ENCODE measurements around the gene SLC51B. TPM values are rescaled to one million over a fixed set of nuclear protein-coding genes. Genes with fewer than 3 reads are reported as not detected.

Gene SLC51B
- total and polyA plus RNA-seq, 2 of the 4 experiments (the other 2 are of a cell fraction) = not detected

GRCh38 chr15:65020419-65020818 is 24.8 kb upstream of the SLC51B start:
- H2BK15ac ChIP-seq (ENCODE audit: low read depth, low read length) = no peak overlapping the region
- no peaks in the 10 kb centered on the region for H4K20me1 ChIP-seq (ENCODE audit: insufficient read depth, low read length)
- H3K9ac ChIP-seq (ENCODE audit: low read depth, low read length) = no peak overlapping the region
- H3K36me3 ChIP-seq (ENCODE audit: control insufficient read depth, insufficient read depth, low read length) = peaks cover 23% of the 10 kb centered on the region
- dilution Hi-C loops (cut with HindIII; ENCODE audit: low sequenced_read_pairs, unreplicated experiment) (no loop called here), intact Hi-C loops (cut with micrococcal nuclease) (no loop called here), in situ Hi-C loops (cut with MboI; ENCODE audit: low sequenced_read_pairs) (no loop called here)
- WGBS, 2 experiments (ENCODE audit: extremely low coverage in 2 of 2, insufficient read length in 1 of 2) = no CpG with 5 or more reads among the region's 1 CpG
- H3K14ac ChIP-seq (replicated peaks; ENCODE audit: low read depth, low read length) = no peak overlapping the region
- CTCF ChIA-PET = interaction anchor here (0.6 to 0.9 kb wide), 2 partner anchors 73 to 81 kb away, joined by 3 read pairs; no protein-coding TSS in a partner anchor
- no peaks in the 10 kb centered on the region for H3K4me1 ChIP-seq (ENCODE audit: control insufficient read depth, insufficient read depth, low read length)
- ATAC-seq (ENCODE audit: low read depth) = no peak
- H2BK20ac ChIP-seq (ENCODE audit: low read depth, low read length) = no peak overlapping the region
- H4K5ac ChIP-seq (ENCODE audit: low read depth, low read length) = no peak overlapping the region
- H2BK120ac ChIP-seq (ENCODE audit: low read depth, low read length) = no peak overlapping the region
- no peak overlapping the region for H2AK5ac ChIP-seq (ENCODE audit: low read depth, low read length)
- no peaks in the 10 kb centered on the region; a peak in 1 of 4 replicates for H3K79me1 ChIP-seq (ENCODE audit: low read depth in 1 of 2, low read length in 2 of 2)
- H2BK5ac ChIP-seq (ENCODE audit: low read depth, low read length, poor library complexity, severe bottlenecking) = no peak overlapping the region
- H3K56ac ChIP-seq (ENCODE audit: extremely low read depth, insufficient read depth, low read length) = no peak overlapping the region
- no peak overlapping the region for H2AK9ac ChIP-seq (replicated peaks; ENCODE audit: low read depth, low read length, poor library complexity)
- no peak overlapping the region for H3K18ac ChIP-seq (ENCODE audit: low read depth, low read length)
- BruUV-seq (replicated peaks) = no TSS peak
- TF ChIP-seq MXI1 (IDR thresholded peaks at IDR 0.05; ENCODE audit: borderline replicate concordance, low read depth, low read length) (no peak), RFX5 (IDR thresholded peaks at IDR 0.05; ENCODE audit: low read depth, low read length) (no peak), SMC3 (IDR thresholded peaks at IDR 0.05; ENCODE audit: low read depth, low read length) (no peak), RAD21 (IDR thresholded peaks at IDR 0.05; ENCODE audit: low read length) (no peak), FOS (IDR thresholded peaks at IDR 0.05; ENCODE audit: low read depth, low read length) (no peak)
- H2AFZ ChIP-seq (replicated peaks; ENCODE audit: low read length, poor library complexity) = no peak overlapping the region
- no peaks in the 10 kb centered on the region for H3K9me3 ChIP-seq (ENCODE audit: control insufficient read depth, insufficient read depth, low read length)
- no peak overlapping the region for H3K27ac ChIP-seq (ENCODE audit: insufficient read depth, low read length)
- H3K4me2 ChIP-seq (ENCODE audit: low read depth, low read length) = no peak overlapping the region
- no peak overlapping the region for H4K91ac ChIP-seq (ENCODE audit: insufficient read depth, low read depth, low read length)
- H3K9me1 ChIP-seq (ENCODE audit: insufficient read depth, low read length) = no peaks in the 10 kb centered on the region; the same call in 1 of the 2 replicates
- H3K23ac ChIP-seq (ENCODE audit: low read depth, low read length) = no peak overlapping the region
- H3K27me3 ChIP-seq (ENCODE audit: control insufficient read depth, insufficient read depth, low read length) = no peaks in the 10 kb centered on the region
- no peak overlapping the region for H3K4me3 ChIP-seq (ENCODE audit: insufficient read depth, low read depth, low read length)
- no peak for DNase-seq
- POLR2A ChIA-PET (ENCODE audit: unreplicated experiment) = no interaction called here
- no peak overlapping the region for H3K4ac ChIP-seq (ENCODE audit: low read depth, low read length)
- no peak overlapping the region for H4K8ac ChIP-seq (ENCODE audit: low read depth in 2 of 2, low read length in 2 of 2)

Measured in IMR-90 (cell line).